ENCODE data around the gene RPRD1B. TPM values are rescaled to one million over a fixed set of nuclear protein-coding genes. Genes with fewer than 3 reads are reported as not detected.
A peak's percentile ranks its signal among the peaks of the same experiment; 100 is the strongest.

Gene RPRD1B
- total RNA-seq, 1 donor from 2014 or later = 17.5 TPM

- no peak for DNase-seq (ENCODE audit: low read depth in 2 of 2)
Measured at GRCh38 chr20:38135271-38135650, 101.7 kb downstream of the RPRD1B start.

GRCh38 chr20:38135651-38136420 lies 102.3 kb downstream of the RPRD1B start:
- peak in 1 of 2 donors; percentile 40 for DNase-seq (ENCODE audit: low read depth in 2 of 2)

- peak in 1 of 2 donors; percentile 23 for DNase-seq (ENCODE audit: low read depth in 2 of 2)
Measured at GRCh38 chr20:38136421-38137245, 103.1 kb downstream of the RPRD1B start.

- DNase-seq (ENCODE audit: low read depth in 2 of 2) = peak in 1 of 2 donors; percentile 14
Measured at GRCh38 chr20:38137441-38138037, 104.0 kb downstream of the RPRD1B start.

GRCh38 chr20:38138086-38138778 lies 104.7 kb downstream of the RPRD1B start:
- peak in 1 of 2 donors; percentile 29 for DNase-seq (ENCODE audit: low read depth in 2 of 2)

GRCh38 chr20:38139156-38139912 lies 105.8 kb downstream of the RPRD1B start:
- DNase-seq (ENCODE audit: low read depth in 2 of 2) = peak in 1 of 2 donors; percentile 10

GRCh38 chr20:38139977-38140753 lies 106.6 kb downstream of the RPRD1B start:
- DNase-seq (ENCODE audit: low read depth in 2 of 2) = peak; percentile 28 to 86

GRCh38 chr20:38141204-38141888 lies 107.8 kb downstream of the RPRD1B start:
- DNase-seq (ENCODE audit: low read depth in 2 of 2) = no peak

Other genes with a start within 250 kb of the RPRD1B start
- under 0.01 TPM in 2 replicates for gene VSTM2L, start 130.6 kb upstream of the RPRD1B start, total RNA-seq
- 12.0 and 14.7 TPM in 2 replicates for gene TTI1, start 290 bp upstream of the RPRD1B start, total RNA-seq
- 273 and 343 TPM in 2 replicates for gene TGM2, start 131.5 kb downstream of the RPRD1B start, total RNA-seq
- under 0.01 TPM in 1 of 2 replicates, not detected in the other for gene KIAA1755, start 227.0 kb downstream of the RPRD1B start, total RNA-seq